ENCODE data around the gene SNX24. TPM values are rescaled to one million over a fixed set of nuclear protein-coding genes. Genes with fewer than 3 reads are reported as not detected.
"Not testable (repeated sequence)": the region's sequence is repeated elsewhere in the genome, so short reads cannot be mapped to it uniquely, and the experiment has no call there.

Gene SNX24
- total RNA-seq, 1 experiment from 2014 or later, result 27.2 TPM

DNA sequence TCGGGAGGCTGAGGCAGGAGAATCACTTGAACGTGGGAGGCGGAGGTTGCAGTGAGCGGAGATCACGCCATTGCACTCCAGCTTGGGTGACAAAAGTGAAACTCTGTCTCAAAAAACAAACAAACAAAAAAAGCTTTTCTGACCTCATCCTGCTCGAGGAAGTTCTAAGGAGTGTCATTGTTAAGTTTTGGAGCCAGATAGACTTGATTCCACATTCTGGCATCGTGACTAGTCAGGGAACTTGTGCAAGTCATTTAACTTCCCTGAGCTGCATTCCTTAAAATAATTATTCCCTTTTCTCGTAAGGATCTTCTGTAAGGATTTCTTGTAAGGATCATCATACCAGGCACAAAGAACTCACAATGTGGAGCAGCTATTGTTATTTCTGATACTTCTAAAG is 26.2 kb downstream of the SNX24 start:
- no peak for DNase-seq (ENCODE audit: low read depth)

DNA sequence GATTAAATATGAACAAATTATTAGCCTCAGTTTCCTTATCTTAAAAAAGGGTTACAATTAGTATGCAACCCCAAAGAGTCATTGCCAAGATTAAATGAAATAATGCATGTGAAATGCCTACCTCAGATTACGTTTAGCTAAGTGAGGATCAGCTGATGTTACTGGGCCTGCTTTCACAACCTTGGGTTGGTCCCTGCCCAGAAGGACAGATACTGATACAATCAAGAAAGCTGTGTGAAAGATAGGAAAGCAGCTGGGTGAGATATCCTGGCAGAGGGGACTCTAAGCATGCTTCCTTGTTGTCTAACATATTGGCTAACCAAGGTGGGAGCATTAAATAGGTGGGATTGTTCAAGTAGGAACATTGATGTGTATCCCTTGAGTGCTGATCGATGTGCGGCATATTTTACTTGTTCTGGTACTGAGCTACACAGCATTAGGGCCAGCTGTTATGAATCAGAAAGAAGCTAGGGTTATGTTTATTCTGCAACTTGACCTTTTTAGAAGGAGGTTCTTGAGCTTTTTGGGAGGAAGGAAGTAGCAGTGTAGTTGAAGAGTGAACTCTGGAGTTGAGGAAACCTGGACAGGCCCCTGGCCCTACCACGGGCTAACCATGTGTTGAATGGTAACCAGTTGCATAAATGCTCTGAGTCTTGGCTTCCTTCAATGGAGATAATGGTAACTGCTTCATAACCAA is 28.9 kb downstream of the SNX24 start:
- no peak for DNase-seq (ENCODE audit: low read depth)

DNA sequence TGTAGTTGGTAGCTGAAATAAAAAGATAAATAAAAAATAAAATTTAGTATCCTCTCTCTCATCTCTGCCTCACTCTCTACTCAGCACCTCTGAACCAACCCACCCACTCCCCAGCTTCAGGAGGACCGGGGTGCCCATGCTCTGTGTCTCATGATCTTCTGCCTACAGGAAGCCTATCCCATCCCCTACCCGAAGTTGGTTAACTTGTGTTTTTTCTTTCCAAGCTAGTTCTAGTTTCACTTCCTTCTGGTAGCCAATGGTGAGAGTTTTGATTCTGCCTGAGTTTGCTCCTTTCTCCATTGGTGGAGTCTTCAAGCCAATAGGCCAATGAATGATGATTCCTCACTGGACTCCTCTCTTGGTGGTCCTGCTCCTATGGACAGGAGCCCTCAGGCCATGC is 32.1 kb downstream of the SNX24 start:
- DNase-seq (ENCODE audit: low read depth), result no peak

DNA sequence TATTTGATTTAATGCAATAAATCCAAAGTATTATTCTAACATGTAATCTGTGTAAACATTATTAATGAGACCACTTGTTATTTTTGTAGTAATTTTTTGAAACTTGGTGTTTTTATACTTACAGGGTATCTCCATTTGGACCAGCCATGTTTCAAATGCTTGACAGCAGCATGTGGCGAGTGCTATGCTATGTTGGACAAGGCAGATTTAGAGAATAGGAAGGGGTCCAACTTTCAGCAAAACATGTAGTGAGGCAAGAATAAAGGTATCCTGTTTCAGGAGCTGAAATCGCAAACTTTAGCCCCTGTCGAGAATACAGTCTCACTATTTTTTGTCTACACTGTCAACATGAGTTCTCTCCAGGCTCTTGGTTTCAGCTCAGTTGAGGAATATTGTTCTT is 33.7 kb downstream of the SNX24 start:
- DNase-seq (ENCODE audit: low read depth), result no peak

DNA sequence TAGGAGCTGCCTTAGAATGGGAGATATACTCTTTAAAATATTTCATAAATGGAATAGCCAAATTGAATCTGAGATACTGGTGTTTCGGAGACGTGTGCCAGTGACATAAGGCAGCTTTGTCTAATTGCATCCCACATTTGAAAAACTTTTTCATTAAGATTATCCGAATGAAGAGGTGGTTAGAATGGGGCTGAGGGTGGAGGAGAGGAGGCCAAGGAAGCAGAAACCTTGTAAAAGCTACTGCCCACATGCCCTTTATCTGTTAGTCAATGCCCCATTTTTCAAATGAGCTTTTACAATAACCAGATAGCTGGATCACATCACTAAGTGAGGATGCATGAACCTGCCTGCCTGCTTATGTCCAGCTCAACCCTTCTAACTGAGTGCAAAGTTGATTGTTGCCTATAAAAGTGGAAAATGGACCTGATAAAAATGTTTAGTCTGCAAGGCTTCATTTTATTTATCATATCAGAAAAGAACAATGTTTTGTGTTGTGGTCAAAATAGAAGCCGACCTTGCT is 34.8 kb downstream of the SNX24 start:
- no peak for DNase-seq (ENCODE audit: low read depth)

DNA sequence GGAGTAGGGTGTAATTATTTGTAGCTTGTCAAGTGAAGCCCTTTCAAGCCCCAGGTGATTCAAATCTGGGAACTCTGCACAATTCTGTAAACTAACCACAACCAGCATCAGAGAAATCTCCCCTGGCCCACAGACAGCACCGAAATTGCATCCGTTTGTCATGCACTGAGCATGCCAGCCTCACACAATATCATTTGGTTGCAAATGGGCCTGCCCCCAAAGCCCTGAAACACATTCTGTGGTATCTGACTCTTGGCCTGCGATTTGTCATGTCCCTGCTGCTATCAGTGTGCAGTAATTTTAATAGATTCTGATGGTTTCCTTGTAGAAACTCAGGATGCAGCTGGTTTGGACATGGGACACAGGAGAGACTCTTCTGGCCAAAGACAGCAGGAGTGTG is 35.3 kb downstream of the SNX24 start:
- peak; percentile 83 for DNase-seq (ENCODE audit: low read depth)

DNA sequence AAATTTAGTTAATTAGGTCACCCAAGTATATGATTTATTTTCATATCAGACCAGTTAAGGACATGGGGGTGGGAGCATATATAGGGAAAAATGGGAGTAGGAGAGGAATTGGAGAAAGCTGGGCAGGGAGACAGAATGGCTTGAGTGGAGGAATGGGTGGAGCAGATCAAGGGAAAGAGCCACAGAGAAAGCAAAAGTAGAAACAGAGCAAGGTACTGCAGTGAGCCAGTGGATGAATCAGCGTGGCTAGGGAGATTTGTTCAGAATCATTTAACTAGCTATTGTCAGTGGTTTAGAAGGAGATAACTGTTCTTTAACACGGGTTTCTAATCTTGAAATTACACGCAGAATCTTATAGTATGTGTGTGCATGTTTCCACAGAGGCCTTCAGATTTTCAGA is 37.4 kb downstream of the SNX24 start:
- DNase-seq (ENCODE audit: low read depth), result peak; percentile 63

DNA sequence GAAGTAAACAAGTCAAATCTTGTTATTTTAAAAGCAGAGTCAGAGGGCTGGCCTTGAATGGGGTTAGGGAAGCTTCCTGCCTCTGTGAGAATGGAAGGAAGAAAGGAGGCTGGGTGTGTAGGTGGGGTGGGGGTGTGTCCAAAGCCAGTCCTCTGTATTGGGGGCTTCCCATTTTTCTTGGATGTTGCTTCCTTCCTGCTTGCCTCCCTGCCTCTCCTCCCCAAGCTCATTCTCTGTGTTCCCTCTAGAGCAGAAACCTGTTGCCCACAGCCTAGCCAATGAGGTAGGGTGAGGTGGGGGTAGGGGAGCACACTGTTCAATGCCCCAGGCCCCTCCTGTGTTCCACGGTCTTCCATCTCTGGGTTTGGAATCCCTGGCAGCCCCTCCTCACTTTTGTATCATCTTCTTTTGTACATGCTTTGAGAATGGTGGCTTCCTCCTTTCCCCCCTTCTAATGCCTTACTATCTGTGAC is 39.7 kb downstream of the SNX24 start:
- no peak for DNase-seq (ENCODE audit: low read depth)

DNA sequence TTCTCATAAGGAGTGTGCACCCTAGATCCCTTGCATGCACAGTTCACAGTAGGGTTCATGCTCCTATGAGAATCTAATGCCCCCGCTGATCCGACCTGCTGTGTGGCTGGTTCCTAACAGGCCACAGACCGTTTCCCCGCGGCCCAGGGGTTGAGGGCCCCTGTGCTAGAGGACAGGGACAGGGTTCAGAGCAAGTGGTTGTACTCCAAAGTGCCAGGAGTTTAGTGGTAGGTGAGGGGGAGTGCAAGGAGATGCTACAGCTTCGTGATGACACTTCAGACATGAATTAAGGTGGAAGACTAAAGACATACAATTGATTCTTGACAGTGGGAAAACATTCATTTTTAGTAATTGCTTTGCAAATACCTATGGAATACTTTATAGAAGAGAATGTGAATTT is 40.5 kb downstream of the SNX24 start:
- DNase-seq (ENCODE audit: low read depth), result no peak

DNA sequence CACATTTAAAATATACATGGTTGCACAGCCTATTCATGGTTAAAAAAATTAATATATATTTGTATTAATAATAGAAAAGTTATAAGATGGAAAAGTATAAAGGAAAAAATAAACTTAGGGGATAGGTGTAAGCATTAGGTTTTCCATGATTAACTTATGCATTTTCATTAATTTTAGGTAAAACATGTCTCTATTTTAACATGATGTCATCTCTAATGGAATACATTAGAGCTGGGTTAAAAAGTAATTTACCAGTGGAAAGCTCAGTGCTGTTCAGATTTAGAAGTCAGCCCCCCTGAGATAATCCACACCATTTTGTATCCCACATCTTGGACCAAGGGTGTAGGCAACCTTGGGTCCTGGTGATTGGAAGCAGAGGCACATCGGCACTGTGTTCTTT is 49.7 kb downstream of the SNX24 start:
- no peak for DNase-seq (ENCODE audit: low read depth)

DNA sequence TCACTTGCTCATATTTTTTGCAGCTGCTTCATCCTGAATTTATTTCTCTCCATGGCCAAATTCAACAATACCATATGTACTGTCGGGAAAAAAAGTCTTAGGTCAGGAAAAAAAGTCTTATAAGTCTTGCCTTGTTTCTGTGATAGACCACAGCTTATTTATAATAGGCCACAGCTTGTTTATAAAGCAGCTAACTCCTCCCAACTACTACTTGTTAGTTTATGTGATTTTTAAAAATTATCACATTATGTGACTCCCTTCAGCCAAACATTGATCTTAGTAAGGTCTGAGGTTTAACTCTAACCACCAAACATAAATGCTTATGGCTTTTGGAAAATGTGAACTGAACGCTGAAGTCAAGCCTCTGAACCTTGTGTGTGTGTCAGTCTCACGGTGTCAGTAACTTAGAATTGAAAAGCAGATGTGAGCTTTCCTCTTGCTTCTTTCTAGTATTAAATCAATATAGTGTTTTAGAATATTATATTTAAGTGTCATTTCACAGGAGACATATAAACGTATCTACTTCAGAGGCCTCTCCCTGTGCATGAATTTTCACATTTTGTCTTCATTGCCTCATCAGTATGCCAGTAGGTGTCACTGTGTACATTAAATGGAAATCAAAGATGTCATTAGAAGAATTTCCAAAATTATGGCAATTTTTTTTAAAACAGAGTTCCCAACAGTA is 51.3 kb downstream of the SNX24 start:
- peak; percentile 29 for DNase-seq (ENCODE audit: low read depth)

DNA sequence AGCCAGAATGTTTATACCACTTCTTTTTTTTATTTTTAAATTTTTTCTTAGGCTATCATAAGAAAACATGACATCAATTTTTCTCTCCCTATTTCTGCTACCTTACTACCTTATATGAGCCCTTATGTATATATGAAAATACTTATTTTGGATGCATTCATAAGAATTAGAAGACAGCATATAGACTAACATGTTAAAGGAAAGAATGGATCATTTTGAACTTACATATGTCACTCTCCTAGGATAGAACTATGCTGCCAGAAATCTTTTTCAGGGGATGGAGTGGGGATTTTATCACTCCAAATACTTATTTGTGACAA is 51.8 kb downstream of the SNX24 start:
- no peak for DNase-seq (ENCODE audit: low read depth)

DNA sequence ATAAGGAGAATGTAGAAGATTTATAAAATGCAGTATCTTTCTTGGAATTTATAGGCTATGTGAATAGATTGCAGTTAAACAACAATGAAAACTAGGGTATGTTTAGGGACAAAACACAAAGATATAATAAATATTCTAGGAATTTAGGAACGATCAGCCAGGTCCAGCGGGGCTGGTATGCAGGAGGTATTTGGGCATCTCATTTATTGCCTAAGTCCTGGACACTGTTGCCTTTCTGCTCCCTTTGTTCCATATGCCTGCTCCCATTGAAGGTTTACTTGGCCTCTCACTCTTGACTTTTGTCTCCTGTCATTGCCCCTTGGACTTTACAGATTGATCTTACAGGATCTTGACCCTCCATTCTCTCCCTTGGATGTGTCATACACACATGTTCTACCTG is 55.9 kb downstream of the SNX24 start:
- no peak for DNase-seq (ENCODE audit: low read depth)

DNA sequence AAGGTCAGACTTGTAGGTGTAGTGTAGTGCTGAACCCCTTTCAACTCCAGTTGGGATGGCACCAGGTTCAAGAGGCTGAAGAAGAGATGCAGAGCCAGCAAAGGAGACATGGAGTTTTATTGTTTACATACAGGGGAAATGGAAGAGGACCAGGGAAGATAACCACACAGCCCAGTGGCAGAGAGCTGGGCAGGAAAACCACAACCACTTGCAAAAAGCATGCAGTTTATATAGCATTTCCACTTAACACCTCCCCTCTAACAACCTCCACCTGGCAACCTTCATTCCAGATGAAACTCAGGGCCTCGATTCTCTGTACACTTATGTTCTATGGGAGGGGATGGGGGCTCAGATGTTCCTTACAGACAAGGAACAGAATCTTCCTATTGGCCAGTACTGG is 56.9 kb downstream of the SNX24 start:
- DNase-seq (ENCODE audit: low read depth), result peak; percentile 12

DNA sequence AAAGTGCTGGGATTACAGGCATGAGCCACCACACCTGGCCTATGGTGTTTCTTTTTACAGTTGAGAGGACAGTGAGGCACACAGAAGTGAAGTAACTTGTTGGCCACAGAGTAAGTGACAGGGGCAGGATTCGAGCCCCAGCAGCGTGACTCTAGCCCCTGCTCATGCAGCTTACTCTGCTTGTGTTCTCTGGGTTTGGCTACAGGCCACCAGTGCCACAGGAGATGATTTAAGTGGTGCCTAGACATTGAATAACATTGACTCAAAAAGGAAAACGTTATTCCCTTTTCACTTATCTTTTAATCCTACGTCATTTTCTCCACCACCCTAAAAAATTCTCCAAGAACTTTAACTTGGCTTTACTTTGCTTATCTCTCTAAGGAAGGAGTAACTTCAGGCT is 61.4 kb downstream of the SNX24 start:
- peak; percentile 88 for DNase-seq (ENCODE audit: low read depth)

DNA sequence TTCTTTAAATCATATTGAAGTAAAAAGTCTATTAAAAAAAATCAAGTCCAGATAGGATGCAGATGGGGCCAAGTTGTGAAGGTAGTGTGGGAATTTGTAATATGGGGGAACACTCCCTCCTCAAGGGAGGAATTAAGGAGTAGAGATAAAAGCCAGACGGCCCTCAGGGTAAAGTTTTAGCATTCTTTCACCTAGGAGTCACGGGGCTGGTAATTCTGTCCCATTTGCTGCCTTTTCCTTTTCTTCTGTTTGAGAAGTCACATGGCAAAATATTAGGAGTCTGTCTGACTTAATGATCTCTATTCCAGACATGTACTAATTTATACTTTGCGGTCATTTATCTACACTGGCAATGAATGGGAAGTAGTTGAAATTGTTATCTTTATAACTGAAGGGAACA is 61.9 kb downstream of the SNX24 start:
- peak; percentile 86 for DNase-seq (ENCODE audit: low read depth)

DNA sequence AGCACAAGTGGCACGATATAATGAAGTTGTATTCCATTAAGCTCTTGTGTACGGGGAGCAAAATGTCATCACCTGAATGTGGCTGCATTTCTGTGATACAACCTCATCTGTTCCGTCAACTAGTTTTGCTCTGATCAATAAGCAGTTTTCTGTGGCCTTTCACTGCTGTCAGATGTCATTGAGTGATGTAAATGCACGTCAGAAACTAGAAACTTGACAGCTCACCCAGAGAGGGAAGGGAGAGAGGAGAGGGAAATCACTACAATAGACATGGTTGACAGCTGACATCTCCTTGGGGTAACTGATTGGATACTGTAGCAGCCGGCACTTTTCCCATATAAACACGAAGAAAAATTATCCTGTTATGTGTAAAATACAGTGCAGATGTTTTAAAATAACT is 62.7 kb downstream of the SNX24 start:
- no peak for DNase-seq (ENCODE audit: low read depth)

DNA sequence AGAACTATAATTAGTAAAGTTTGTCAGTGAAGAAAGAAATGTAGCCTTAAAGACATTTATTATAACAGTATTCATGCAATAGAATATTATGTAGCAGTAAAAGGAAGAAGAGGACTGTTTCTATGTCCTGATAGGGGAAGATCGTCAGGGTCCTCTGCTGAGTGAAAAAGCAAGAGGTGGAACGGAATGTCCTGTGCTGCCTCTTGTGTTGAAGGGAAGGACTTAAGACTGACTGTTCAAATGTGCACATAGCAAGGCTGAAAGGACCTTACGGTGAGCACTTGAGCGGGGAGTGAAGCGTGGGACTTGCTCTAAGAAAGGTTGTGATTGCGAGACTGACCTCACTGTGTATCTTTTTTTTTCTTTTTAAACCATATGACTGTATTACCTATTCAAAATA is 63.2 kb downstream of the SNX24 start:
- no peak for DNase-seq (ENCODE audit: low read depth)

DNA sequence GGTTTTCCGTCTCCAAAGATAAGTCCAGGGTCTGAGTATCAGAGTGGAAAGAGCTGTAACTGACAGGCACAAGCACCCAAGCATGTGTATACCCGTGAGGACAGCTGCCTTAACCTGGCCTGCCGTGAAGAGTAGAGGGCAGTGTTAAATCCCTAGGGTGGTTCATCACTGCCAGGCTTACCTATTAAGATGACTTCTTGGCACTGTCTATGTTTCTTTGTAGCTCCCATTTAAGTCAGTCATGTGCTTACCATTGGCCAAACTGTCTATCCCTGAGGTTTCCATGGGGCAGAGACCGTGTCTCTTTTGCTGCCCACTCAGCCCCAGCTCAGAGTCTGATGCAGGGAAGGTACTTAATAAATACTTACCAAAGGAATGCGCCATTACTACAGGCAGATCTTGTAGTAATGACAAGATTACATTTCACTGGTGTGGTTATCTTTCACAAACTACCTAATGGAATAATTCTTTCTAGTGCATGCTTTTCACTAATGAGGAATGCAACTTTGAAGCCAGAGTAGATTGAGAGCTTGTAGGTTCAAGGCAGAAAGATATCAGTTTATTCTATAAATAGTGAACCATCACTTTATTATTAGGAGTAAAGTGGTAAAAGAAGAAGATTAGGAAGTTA is 64.2 kb downstream of the SNX24 start:
- DNase-seq (ENCODE audit: low read depth), result no peak

DNA sequence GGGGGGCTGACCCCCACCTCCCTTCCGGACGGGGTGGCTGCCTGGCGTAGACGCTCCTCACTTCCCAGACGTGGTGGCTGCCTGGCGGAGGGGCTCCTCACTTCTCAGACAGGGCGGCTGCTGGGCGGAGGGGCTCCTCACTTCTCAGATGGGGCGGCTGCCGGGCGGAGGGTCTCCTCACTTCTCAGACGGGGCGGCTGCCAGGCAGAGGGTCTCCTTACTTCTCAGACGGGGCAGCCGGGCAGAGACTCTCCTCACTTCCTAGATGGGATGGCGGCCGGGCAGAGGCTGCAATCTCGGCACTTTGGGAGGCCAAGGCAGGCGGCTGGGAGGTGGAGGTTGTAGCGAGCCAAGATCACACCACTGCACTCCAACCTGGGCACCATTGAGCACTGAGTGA is 68.0 kb downstream of the SNX24 start:
- DNase-seq (ENCODE audit: low read depth), result not testable (repeated sequence)

DNA sequence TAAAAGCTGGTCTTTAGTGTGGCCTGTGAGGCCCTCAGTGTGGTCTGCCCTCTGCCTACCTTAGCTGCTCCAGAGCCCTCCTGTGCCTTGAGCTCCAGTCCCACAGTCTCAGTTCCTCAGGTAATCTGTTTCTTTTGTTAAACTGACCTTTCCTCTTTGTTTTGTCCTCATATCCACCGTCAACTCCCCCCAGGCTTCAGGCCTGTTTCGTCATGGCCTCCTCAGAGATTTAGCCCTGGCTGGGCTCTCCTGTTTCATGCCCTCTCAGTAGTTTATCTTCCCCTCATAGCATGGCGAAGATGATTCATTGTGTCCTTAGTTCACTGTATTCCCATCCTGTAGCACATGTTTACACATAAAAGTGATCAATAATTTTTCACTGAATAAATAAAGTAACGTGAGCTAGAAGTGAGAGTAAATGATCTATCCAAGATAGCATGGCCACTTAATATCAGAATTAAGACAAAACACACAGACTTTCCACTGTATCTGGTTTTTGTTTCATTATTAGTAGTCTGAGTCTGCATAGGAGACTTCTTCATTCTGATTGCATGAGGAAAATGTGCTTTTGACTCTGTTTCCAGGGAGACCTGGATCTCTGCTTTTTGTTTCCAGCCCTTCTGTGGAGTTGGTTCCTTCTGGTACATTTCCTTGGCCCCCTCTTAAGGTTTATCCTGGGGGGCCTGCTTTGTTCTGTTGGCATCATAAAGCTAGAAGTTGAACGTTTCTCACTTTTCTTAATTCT is 70.5 kb downstream of the SNX24 start:
- DNase-seq (ENCODE audit: low read depth), result no peak

DNA sequence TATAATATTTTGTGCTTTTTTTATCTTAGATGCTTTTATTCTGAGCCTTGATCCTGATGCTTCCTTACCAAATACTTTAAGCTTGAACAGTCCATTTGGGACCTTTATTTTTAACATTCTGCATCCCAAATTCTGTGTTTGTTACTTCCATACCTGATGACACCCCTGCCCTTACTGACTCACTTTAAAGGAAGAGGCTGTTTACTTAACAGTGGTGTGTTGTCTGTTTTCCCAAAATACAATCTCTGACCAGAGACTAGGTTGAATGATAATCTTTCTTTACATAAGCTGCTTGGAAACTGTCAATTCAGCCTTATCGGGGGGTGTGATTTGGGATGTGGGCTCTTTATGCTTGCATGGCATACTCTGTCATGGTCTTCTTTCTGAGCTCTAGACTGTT is 71.1 kb downstream of the SNX24 start:
- no peak for DNase-seq (ENCODE audit: low read depth)

Data from M059J (cell line).